ENCODE measurements around the gene SAPCD2.
"Not testable (repeated sequence)": the region's sequence is repeated elsewhere in the genome, so short reads cannot be mapped to it uniquely, and the experiment has no call there.

The SAPCD2 gene

DNA sequence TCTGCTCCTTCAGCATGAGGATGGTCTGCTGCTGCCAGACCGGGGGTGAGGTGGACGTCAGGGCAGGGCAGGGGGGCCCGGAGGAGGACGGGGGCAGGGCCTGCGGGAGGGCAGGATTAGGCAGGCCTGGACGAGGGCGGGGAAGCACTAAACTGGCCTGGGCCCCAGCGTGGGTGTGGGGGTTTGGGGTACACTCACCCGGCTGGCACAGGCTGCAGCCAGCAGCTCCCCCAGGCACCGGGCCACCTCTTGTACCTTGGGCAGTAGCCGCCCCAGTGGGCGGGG lies 5.5 kb downstream of the SAPCD2 start:
- DNase-seq (ENCODE audit: low read depth, low spot score): no peak

DNA sequence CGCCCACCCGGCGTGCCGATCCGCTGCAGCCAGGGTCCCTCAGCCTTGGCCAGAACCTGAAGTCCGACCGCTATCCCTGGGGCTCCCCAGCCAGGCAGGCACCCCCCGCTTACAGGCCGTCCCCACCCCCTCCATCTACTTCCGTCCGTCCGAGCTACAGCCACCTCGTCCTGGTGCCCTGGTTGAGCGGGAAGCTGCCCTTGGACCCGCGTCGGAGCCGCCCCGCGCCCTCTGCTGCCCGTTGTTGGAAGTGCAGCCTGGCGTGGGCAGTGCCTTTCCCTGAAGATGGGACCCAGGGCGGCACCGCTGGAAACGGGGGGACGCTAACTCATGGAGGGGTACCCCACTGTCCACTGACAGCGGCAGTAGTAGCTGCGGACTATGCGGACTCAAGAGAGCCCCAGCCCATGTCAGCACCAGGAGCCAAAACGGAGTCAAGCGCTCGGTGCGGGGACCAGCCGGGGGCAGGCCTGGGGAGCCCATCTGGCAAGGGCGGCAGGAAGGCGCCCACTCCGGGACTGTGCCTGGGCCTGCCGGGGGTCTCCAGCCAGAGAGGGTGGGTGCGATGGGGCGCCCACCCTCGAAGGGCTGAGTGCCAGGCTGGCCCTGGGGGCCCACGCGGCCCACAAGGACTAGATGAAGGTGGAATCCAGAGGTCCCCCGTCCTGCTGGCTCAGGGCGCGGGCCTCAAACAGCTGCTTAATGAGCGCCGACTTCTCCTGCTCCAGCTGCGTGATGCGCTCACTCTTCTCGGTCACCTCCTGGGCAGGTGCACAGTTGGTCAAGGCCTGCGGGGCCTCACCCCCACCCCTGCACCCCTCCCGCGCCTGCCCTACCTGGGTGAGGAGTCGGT lies 6.1 kb downstream of the SAPCD2 start:
- no peak for DNase-seq (ENCODE audit: low read depth, low spot score)

DNA sequence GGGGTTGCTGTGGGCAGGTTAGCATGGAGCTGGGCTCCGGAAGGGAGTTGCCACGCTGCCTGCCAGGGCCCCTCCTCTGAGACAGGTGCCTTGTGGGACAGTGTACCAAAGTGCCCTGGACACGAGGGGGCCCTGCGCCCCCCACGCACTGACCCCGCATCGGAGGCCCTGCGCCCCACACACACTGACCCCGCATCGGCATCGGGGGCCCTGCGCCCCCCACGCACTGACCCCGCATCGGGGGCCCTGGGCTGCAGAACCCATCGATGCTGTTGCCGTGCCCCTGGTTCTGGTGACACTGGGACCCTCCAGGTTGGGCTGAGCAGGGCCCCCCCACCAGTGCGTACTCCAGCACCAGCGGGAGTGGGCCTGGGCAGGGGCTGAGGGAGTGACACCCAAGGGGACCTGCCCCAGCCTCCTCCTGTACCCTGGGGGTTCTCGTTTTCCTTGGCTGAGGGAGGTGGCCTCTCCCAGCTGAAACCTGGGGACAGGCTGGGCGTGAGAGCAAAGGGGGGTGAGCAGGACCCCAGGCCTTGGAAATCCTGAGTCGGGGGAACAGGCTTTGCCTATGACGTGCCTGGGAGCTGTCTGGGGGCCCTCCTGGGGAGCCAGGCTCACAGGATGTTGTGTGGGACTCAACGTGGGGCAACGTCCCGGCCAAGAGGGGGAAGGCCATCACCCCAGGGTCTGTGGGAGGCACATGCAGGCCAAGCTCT lies 6.9 kb downstream of the SAPCD2 start:
- DNase-seq (ENCODE audit: low read depth, low spot score): no peak

DNA sequence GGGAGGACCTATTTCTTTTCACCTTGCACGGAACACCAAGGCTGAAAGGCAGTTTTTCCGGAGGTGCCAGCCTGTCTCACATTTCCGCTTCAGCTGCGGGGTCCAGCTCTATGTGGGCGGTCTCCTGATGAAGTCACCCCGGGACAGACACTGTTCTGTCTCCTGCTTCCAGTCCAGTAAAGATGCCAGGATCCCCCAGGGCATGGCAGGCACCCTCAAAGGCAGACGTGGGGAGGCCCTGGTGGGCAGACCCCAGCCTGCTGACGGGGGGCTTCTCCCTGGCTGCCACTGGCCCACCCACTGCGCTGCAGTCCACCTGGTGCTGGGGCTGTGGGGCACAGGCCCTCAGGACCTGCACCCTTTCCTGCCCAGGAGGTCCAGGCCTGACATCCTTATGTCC lies 7.6 kb downstream of the SAPCD2 start:
- DNase-seq (ENCODE audit: low read depth, low spot score): not testable (repeated sequence)

DNA sequence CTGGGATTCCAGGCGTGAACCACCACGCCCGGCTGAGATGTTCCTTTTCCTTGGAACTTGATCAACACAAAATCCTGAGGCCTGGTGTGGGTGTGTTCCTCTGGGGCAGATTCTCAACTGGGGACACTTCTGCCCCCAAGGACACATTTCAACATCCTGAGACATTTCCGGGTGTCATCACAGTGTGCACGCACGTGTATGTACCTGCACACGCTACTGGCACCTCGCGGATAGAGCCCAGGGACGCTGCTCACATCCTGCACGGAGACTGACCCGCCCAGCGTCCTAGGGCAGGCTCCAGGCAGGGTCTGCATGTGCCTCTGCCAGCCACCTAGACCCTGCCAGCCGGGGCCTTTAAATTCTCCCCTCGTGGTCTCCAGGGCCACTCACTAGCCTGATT lies 8.0 kb downstream of the SAPCD2 start:
- no peak for DNase-seq (ENCODE audit: low read depth, low spot score)

DNA sequence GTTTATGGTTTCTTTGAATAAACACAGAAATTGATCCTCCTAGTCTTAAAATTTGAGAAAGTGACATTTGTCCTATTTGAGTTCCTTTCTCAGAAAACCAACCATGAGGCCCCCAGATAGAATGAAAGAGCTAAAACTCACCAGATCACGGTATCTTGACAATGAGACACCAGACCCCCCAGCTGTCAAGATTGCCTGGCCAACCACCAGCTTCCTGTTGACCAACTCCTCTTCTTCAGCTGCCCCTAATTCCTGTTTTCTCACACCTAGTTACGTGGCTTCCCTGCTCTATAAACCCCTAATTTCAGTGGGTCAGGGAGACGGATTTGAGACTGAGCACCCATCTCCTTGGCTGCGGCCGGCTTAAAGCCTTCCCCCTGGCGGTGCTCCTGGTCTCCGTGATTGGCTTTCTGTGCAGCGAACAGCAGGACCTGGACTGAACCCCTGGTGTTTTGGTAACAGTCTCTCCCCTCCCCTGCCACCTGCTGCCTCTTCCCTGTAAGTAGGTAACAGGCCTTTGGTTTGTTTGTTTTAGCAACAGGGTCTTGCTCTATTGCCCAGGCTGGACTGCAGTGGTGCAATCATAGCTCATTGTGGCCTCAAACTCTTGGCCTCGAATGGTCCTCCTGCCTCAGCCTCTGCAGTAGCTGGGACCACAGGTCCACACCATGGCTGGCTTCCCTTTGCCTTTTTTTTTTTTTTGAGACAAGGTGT lies 11.7 kb downstream of the SAPCD2 start:
- DNase-seq (ENCODE audit: low read depth, low spot score): no peak

DNA sequence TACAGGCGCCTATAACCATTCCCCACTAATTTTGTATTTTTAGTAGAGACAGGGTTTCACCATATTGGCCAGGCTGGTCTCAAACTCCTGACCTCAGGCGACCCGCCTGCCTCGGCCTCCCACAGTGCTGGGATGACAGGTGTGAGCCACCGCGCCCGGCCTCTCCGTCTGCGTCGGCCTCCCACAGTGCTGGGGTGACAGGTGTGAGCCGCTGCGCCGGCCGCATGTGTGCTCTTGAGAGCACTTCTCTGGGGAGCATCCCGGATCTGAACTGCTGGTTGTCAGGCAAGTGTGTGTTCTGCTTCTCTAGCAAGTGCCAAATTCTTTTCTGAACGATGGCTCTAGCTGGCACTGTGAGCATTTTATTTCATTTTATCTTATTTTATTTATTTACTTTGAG lies 12.8 kb downstream of the SAPCD2 start:
- DNase-seq (ENCODE audit: low read depth, low spot score): no peak

DNA sequence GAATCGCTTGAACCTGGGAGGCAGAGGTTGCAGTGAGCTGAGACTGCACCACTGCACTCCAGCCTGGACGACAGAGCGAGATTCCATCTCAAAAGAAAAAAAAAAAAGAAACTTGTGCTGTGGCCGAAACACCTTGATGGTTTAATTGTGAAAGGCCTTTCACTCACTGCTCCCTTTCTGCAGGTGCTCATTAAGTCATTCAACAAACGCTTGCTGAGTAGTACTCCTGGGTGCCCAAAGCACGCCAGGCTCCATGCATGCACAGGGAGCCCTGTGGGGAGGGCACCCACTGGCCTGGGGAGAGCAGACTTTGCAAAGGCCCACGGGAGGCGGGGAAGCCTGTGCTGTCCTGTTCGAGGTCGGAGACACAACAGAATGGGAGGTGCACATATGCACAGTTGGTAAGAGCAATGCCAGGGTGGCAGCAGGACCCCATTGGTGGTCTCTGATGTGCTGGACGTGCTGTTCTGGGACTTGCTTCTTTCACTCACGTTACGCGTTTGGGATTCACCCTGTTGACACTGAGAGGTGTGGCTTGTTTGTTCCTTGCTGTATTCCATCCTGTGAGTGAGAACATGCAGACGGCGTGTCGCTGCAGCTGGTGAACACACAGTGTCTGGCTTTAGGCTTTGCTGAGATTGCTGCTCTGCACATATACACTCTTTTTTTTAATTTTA lies 13.5 kb downstream of the SAPCD2 start:
- no peak for DNase-seq (ENCODE audit: low read depth, low spot score)

DNA sequence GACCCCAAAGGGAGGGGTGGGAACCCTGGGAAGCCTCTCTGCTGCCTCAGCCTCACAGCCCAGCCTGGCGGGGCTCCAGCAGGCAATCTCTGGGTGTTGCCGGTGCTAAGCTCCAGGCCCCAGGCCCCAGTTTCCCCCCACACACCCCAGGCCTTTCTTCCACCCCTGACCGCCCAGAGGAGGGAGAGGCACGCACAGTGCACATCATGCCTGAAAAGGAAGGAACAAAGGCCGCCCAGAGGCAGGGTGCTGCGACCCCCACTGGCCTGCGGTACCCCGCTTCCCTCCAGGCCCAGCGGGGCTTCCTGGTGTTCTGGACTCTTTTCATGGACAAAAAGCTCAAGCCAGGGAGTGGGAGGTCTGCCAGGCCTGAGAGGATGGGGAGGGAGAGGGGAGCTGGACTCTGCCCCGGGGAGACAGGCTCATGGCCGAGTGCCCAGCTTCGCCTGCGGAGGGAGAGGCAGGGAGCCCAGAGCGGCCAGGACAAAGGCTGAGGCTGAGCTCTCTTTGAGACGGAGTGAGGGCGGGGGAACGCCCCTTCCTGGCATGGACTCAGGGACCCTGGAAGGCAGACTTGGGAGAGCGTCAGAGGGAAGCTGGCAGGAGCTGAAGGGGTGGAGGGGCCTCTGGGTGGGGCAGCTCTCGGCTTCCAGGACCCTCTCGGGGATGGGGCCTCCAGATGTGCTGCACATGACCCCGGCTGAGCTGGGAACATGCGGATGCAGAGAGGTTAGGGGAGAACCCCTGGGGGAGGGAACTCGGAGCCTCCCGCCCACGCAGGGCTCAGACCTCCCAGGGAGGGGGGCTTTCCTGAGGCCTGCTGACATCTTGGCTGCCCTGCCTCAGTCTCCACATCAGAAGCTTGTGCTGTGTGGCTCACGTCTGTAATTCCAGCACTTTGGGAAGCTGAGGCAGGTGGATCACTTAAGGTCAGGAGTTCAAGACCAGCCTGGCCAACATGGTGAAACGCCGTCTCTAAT lies 14.7 kb downstream of the SAPCD2 start:
- DNase-seq (ENCODE audit: low read depth, low spot score): no peak

DNA sequence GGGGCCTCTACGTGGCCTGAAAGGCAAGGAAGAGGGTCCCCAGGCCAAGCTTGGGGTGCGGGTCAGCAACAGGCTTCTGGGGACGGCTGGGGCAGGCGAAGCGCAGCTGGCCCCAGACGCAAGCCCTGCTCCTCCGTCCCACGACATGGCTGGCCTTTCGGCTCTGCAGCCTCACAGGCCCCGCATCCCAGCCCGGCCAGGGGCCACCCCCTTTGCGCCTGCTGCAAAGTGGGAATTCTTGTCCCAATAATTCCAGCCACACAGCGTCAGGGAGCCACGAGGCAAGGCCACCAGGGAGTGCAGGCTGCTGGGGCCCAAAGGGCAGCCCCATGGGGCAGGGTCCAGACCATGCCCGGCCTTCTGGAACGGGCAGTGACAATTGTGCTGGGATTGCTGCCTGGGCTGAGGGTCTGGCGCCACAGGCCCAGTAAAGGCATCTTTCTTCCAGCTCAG lies 15.4 kb downstream of the SAPCD2 start:
- DNase-seq (ENCODE audit: low read depth, low spot score): no peak

DNA sequence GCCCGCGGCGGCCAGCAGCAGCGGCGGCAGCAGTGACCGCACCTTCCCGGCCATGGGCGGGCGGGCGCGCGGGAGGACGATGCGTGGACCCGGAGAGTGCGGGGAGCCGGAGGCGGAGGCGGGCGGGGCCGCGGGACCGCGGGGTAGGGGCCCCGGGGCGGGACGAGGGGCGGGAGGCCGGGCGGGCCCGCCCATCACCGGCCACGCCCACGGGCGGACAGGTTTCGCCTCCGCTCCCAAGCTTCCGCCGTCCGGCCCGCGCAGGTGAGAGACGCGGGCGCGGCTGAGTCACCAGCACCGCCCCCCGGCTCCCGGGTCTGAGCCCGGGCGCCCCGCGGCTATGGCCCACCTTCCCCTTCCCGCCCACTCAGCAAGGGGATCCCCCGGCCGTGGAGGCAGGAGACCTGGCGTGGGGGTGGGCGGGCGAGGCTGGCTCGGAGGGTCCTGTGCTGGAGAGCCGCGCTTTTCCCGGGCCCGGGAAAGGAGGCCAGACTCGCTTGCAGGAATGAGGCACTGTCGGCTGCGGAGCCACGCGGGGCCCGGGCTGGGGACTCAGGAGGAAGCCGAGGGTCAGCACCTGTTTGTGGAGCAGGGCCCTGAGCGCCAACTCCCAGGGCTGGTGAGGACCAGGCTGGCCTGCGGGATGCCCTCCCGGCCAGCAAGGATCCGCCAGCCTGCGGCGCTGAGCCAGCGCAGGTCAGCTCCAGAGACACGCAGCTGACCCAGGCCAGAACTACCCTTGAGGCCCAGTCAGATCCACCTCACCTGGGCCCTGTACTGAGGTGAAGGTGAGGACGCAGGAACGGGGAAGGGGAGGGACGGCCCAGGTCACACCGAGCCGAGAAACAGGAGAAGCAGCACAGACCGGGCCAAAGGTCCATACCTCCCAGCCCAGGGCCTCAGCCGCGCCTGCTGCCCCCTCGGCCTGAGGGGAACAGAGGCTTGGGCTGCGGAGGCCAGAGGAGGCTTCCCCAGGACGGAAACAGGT lies 16.1 kb downstream of the SAPCD2 start, which contains the start of gene ENTPD2:
ENTPD2 (minus strand) TSS at position 118 of the 988 bp plus-strand sequence; CDS start at position 54, 64 bp downstream.
- DNase-seq (ENCODE audit: low read depth, low spot score): no peak

DNA sequence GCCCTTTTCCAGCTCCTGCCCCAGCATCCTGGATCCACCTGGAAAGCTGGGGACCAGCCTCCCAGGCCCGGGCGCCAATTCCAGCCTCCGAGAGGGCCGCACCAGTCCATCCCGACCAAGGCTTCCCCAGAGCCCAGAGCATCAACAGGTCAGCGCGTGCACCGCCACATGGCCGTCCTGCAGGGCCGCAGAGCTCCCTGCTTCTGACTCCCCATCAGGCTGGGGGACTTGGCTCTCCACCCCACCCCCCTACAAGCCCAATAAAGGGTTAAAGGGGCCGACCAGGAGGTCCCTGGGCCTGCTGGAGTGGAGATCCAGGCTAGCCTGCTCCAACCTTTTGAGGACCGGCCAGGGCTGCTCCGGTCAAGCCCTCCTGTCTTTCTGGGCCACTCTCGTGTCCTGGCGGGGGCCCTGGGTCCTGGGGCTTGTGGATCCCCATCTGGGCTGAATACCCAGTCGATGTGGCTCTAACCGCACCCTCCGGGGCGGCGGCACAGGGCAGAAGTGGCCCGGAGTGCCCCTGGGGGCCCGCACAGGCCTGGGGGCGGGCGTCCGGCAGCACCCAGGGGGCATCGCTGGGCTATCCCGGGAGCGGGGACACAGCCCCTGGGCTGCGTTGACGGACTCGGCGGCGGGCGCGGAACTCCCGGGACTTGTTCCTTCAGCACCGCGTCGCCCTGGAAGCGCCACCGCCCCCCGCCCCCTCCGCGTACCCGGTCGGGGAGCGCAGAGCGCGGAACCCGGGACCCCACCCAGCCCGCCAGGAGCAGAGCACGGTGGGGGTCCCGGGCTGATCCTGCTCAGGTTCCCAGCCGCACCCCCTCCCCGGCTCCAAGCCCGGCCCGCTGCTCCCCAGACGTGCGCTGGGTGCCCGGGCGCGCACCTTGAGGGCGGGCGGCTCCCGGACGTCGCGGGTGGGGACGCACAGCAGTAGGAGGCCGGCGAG lies 17.1 kb downstream of the SAPCD2 start:
- DNase-seq (ENCODE audit: low read depth, low spot score): no peak

DNA sequence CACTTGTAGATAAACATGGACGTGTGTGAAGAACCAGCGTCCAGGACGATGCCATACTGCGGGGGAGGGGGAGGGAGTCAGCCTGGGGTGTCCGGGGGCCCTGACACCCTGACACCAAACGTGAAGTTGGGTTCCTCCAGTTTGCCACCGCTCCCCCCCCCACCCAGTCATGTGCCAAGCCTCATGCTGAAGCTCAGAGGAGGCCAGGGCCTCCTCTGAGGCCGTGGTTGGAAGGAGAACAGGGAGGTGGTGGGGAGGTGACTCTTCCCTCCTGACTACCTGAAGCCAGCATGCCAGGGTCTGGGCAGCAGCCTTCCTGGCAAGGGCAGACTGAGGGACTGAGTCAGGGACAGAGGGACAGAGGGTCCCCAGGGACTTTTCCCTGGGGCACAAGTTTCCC lies 18.1 kb downstream of the SAPCD2 start:
- no peak for DNase-seq (ENCODE audit: low read depth, low spot score)

DNA sequence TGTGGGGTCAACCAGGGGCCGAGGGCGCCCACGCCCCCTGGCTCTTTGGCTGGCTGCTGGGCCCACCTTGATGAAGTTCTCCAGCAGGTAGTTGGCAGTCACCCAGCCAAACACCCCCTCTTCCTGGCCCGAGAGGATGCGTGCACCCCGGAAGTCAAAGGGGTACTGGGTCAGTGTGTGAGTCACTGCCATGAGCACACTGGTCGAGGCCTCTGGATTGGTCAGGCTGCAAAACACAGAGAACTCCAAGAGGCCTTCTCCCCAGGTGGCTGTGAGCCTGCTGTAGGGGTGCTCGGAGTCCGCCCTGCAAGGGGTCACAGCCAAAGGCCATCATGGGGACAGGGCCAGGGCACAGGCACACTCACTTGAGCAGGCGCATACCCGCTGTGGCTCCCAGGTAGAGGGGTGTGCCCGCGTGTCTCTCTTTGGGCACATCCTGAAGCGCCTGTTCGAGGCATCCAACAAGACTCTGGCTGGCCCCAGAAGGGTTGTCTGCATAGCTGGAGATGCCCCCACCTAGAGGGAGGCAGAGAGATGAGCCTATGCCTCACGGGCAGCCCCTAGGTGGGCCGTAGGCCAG lies 19.1 kb downstream of the SAPCD2 start:
- DNase-seq (ENCODE audit: low read depth, low spot score): no peak

DNA sequence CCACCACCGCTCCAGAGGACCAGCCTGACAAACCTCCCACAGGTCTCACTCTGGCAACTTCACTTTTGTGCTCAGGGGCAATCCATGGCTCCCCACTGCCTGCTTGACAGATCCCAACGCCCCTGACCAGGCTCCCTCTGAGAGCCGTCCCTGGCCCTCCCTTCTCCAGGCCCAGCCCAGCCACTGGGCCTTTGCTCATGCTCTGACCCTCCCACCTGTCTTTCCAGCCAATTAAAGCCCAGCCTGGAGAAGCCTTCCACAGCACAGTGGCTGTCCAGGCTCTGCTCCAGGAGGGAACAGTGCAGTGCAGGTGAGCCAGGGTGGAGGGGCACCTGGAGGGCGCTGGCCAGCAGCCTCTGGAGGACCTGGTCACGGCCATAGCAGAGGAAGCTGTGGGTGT lies 19.8 kb downstream of the SAPCD2 start:
- no peak for DNase-seq (ENCODE audit: low read depth, low spot score)

DNA sequence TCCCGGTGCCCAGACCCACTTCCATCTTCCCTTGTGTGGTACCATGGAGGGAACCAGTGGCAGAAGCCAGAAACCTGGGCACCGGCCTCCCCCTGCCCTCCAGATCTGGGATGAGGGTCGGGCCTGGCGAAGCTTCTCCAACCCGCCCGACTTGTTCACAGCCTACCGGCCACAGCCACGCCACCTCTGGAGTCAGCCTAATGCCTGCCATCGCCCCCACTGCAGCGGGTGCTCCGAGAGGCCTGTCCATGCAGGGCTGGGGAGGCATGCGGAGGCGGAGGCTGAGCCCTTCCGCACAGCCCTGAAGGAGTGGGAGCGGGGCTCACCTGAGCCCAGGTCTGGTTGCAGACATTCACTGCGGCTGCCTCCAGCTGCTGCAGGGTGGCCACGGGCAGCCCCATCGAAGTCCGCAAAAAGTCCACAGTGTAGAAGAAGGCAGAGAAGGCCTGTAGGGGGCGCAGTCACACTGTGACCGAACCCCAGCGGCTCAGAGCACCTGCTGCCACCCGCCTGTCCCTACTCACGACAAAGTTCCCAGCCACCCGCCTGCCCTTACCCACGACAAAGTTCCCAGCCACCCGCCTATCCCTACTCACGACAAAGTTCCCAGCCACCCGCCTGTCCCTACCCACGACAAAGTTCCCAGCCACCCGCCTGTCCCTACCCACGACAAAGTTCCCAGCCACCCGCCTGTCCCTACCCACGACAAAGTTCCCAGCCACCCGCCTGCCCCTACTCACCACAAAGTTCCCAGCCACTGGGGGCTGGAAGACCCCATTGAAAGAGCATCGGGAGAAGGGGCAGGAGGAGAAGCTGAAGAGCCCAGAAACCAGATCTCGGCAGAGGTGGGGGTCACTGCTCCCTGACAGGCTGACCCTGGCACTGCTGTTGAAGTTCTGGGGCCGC lies 20.6 kb downstream of the SAPCD2 start:
- DNase-seq (ENCODE audit: low read depth, low spot score): no peak

Data from activated CD4-positive, CD25-positive, alpha-beta regulatory T cell treated with anti-CD3 and anti-CD28 coated beads, Interleukin-2, amount 50 U/mL, for 16 hours (primary cell).